Left renal cortex interstitium (tissue), 4 donors: ENCODE data around the gene SULT1B1. TPM values are rescaled to one million over a fixed set of nuclear protein-coding genes. Genes with fewer than 3 reads are reported as not detected.
"Not testable (repeated sequence)": the region's sequence is repeated elsewhere in the genome, so short reads cannot be mapped to it uniquely, and the experiment has no call there.

Experiments used
- DNase-seq, 4 donors: peaks; one replicate each; pipeline ENCODE4 v3.0.0-alpha.2; 2013; ENCODE audit warnings: low read depth in 4 of 4, low spot score in 2 of 4, missing footprints in 1 of 4
- polyA plus RNA-seq, 4 donors: library from polyadenylated mRNA; unstranded; fragments of 120-200 nt; gene quantifications; one replicate each; pipeline ENCODE4 v1.2.1, GENCODE V29; 2013; ENCODE audit not compliant: insufficient read length in 4 of 4

Gene SULT1B1
- polyA plus RNA-seq: under 1 TPM; 0.51 to 0.90 (median 0.68) TPM

DNA sequence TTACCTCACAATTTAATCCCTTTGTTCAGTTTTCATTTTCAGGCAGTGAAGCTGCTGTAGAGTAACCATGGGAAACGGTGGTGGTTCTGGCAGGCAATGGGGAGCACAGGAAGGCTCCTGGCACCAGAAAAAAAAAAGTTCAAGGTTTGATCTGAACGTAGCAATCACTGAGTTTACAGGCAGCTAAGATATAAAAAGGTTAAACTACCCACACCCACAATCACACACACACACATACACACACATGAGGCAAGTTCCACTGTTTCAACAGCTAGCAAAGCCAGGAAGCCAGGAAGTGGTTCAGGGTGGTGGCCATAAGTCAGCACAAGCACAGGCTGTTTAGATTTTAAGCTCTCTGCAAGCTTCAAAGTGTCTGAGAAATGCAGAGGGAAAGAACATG, at the start of gene SULT1B1:
Gene SULT1B1, minus strand, starts transcription at position 166 of the 400 bp plus-strand sequence. CDS start 5,403 bp downstream, outside the sequence.
- DNase-seq: no peak

DNA sequence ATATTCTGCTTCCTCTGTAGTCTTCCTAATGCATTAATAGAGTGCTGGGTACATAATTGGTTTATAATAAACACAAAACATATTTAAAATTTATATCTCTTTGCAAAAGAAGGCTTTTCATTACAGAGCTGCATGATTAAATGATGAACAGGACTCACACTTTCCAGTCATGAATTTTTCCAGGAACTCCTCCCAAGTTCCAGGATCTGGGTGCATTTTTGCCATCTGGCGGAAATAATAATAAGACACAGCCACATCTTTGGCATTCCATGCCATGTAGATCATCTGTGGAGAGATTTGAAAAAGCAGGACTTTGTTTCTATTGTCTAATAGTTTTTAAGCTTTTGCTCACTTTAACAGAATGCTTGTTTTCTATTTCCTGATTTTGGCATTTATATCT, 40.2 kb upstream of the SULT1B1 start:
- DNase-seq: no peak

DNA sequence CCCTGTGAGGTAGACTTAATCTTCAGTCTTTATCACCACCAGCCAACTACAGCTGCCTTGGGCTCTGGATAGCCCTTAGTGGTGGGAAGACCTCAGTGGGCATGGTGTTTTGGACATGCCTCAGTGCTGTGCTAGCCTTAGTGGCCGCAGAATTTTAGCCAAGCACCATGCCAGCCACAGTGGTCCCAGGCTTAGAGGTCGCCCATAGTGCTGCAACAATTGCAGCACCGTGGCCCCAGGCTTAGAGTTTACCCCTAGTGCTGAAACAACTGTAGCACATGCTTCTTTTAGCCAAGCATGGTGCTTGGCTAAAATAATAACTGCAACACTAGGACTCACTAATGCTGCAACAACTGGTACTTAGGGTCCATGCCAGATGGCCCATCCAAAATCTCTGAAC, 38.9 kb upstream of the SULT1B1 start:
- no peak for DNase-seq

DNA sequence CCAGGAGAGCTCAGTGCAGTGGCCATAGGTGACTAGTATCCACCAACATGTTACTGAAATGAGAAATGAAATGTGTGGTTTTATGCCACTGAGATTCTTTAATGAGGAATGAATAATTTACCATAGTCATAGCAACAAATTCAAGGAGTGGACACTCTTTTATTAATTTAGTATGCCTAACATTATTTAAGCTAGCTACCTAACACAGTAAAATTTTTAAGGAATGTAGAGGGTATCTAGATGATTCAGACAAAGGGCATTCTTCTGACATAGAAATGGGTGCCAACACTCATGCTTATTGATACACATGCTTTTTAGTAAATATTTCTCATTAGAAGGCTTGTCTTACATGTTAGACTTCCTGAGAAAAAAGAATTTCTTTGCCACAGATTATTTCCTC, 33.3 kb upstream of the SULT1B1 start:
- no peak for DNase-seq

DNA sequence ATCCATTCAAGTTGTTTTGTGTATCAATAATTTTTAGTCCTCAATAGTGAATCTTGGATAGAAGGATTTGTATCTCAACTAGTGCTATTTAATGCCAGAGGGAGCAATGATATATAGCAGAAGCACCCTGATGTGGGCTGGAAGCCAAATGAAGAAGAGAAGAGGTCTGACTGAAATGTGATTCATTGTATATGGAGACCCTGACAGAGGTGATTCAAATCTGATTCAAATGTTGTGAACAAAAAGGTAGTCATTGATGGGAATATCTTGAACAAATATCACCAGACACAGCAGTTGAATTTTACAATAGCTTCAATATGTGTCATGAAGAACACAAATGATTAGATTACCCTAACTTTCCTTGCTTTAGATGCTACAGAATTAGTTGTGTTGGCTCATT, 27.5 kb upstream of the SULT1B1 start:
- DNase-seq: no peak

DNA sequence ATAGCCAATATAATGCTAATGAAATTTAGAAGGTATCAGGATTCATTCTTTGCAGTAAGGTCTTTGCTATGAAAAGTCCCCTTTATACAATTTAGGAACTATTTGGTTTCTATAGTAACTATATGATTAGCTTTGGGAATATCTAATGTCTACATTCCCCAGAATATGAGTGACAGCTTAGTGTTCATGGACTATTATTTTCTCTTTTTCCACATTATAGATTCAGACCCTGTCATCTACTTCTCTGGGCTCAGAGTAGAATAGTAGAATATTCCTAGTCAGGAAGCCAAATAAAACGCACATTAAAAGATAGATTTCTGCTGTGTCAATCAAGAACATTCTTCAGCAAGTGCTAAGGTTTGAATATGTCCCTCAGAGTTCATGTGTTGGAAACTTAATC, 26.1 kb upstream of the SULT1B1 start:
- no peak for DNase-seq

DNA sequence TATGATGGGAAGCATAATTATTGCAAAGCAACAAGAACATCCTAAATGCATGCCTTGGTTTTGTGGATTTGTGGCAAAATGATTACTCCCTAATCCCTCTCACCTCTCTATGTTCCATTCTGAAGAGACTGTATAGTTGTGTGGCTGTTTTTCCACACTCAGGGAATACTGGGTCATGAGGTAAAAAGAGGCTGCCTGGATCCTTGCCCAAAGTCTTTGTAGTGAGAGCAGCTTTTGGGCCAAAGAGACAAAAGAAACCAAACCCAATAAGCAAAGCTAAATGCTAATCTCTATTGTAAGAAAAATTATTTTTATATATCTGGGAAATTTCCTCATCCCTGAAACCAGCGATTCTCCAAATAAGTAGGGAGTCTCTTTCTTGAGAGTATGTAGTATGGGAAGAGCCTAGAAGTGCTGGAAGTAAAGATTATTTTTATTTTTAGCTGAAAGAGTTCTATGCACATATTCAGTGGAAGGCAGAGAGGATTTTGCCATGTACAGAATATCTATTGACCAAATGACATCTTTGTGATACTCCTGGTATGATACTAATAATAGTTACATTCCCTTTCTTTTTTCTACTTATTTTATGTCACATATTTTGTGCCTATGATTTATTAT, 24.9 kb upstream of the SULT1B1 start:
- DNase-seq: no peak

DNA sequence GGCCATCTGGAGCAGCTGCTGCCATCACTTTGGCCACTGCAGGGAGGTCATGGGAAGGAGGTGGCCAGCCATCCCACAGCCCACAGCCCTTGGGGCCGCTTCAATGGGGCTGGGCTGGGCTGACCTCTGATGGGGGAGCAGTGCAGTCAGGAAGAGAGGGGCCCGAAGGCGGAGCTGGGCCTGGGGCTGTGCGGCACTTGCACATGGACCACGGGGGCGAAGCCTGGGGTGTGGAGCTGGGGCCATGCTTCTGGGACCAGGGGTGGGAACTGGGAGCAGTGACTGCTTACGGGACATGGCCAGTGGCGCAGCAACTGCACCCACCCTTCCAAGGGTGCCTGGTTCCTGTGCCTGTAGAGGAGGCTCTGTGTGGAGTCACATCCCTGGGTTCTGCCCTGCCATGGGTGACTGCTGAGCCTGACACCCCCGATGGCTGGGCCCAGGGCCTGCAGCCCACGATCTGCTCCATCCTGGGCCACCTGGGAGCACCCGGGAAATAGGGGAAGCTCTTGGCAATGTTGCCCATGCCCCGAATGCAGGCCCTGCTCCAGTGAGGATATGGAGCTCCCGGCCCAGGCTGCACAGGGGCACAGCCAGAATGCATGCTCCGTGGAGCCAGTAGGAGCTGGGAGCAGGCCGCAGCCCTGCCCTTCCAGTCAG, 22.4 kb upstream of the SULT1B1 start:
- no peak for DNase-seq

DNA sequence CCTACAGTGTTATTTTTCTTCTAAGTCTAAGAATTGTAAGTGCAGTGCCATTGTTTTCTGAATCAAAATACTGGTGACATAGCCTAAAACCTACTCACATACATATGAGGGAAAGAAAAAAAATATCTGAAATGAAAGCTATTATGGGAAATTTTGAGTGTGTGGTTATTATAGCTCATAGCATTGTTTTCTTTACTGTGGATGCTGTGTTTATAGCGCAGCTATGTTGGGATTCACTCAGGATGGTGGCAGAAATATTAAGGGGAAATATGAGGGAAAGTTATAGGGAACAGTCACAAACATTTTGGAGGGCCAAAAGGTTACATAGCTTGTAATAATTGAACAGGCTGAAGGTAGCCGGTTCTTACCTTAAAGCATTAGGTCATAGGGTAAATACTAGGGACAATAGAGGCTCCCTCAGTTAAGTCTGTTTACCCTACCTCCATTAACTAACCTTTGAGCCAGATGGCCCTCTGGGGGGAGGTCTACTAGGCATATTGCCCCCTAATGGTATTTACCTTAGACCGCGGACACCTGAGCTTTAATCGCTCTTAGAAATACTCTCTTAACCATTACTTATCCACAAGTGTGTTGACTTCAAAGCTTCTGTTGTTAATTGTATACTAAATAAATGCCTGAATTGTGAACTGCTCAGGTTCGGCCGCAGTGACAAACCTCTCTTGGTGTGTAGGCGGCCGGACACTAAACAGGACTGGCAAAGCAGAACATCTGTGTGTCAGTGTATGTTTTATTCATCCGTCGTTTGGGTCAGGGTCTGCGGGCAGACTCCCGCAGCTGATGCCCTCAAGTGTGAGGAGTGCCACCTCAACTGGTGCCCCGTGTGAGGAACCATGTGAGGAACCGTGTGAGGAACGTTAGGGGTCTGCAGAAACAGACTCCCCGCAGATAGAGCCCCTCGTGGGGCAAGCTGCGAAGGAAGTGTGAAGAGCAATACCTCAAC, 21.3 kb upstream of the SULT1B1 start:
- DNase-seq: no peak

DNA sequence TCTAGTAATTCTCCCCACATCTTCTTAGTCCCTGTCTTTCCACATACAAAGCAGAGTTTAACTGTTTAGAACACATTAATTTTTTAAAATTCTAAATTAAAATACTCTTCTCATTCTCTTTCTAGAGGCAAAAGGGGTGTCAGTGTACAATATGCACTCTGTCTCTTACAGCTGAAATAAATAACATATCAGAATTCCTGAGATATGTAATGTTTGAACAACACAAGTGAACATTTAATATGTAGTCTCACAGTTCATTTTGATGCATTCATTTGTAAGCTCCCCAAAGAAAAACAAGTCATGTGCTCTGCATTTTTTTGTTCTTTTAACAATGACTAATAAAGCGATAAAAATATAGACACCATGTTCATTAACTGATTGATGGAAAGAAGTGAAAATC, 19.7 kb upstream of the SULT1B1 start:
- DNase-seq: no peak

DNA sequence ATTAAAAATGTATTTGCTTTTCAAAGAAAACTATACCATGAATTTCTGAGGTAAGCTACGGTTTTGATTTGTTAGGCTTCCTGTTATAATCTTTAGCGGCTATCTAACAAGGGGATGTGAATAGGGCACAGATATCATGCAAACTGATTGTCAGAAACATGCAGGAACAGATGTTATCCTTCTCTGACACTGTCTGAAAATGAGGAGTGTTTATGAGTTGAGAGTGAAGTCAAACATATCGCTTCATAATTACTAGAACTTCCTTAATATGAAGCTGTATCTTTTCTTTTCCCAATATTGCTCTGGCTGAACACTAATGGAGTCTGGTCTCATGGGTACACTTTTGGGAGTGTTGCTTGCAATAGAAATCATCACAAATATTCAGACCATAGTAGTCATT, 16.3 kb upstream of the SULT1B1 start:
- no peak for DNase-seq

DNA sequence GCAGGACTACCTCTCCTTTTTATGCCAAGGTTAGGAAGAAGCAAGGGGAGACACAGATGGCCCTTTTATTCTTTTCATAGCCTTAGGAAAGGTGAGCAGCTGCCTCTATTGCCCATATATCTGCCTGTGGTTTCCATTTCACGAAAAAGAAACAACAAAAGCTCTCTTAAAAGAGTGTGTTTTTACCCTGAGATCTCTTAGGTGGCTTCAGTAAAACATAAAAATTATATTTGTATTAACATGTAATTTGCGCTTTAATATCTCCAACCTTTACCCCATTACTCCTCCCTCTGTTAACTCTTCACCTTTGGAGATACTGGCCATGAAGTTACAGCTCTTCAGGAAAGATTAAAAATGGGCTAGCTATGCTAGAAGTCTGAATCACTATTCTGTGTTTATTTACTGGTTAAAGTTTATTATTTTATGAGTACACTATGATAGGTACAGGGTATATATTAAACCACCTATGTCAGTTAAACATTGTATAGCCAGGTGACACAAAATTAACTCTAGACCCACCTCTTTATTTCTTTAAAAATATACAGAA, 15.0 kb upstream of the SULT1B1 start:
- DNase-seq: no peak

DNA sequence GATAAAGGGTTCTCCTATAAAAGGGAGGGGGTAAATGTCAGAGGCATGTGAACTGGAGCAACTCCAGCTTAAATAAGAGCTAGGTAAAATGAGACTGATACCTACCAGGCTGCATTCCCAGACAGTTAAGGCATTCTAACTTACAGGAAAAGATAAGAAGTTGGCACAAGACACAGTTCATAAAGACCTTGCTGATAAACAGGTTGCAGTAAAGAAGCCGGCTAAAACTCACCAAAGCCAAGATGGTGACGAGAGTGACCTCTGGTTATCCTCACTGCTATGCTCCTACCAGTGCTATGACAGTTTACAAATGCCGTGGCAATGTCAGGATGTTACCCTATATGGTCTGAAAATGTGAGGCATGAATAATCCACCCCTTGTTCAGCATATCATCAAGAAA, 13.1 kb upstream of the SULT1B1 start:
- no peak for DNase-seq

DNA sequence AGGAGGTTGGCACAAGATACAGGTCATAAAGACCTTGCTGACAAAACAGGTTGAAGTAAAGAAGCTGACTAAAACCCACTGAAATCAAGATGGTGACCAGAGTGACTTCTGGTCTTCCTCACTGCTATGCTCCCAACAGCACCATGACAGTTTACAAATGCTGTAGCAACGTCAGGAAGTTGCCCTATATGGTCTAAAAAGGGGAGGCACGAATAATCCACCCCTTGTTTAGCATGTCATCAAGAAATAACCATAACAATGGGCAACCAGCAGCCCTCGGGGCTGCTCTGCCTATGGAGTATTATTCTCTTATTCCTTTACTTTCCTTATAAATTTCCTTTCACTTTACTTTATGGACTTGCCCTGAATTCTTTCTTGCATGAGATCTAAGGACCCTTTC, 8.1 kb upstream of the SULT1B1 start:
- DNase-seq: not testable (repeated sequence)

DNA sequence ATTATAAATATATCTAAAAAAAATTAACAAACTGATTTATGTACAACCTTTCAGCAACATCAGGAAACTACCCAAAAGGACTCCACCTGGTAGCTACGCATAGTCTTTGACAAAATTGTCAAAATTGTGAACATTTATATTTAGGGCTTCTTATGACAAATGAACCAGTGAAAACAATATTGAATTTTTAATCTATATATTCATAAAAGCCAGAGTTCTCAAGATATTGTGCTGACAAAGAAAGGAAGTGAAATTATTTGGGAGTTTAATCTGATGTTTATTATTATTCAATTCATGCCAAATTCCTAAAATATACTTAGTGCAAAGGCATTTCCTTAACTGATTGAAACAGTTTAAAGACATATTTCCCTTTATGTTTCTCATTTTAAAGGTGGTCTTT, 5.3 kb upstream of the SULT1B1 start:
- no peak for DNase-seq

DNA sequence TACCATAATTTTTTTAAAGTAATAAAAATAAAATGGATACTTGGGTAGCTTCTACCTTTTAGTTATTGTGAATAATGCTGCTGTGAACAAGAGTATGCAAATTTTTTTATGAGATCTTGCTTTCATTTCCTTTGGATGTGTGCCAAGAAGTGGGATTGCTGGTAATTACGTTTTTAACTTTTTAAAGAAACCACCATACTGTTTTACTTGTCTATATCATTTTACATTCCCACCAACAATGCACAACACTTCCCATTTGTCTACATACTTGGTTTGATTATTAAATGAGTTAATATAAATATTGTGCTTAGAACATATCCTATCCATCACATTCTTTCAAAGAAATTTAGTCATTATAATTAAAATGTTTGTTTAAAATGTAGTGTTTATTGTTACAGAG, 3.9 kb upstream of the SULT1B1 start:
- DNase-seq: no peak

DNA sequence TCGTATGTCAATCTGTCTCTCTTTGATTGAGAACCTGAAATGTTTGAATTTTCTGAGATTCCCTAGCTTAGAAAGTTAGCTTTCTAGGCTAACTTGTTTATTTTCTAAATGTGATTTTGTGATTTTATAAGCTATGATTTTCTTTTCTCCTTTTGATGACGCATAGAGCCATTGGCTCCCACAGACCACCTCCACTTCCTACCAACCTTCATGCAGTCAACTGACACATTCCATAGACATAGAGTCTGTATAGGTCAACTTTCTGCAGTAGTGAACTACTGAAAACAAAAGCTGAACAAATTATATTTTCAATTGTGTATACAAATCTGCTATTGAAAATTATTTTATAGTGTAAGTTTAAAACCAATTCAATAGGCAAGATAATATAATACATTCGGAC, 2.8 kb upstream of the SULT1B1 start:
- DNase-seq: no peak

DNA sequence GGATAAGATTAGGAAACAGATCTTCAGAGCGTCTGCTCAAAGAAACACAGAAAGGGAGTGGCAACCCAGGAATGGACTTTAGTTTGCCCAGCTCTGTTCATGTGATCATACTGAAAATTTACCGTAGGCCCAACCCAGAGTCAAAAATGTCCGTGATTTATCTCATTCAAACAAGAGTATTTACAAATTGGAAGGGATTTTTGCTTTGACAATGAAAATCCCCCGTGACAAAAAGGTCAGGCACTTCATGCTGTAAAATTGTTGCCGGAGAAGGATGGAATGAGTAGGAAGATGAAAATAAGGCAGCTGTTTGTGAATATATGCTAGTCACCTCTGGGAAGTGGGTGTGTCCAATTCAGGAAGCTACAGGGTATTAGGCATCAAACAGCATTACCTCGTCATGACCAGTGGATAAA, 1.2 kb downstream of the SULT1B1 start:
- no peak for DNase-seq

DNA sequence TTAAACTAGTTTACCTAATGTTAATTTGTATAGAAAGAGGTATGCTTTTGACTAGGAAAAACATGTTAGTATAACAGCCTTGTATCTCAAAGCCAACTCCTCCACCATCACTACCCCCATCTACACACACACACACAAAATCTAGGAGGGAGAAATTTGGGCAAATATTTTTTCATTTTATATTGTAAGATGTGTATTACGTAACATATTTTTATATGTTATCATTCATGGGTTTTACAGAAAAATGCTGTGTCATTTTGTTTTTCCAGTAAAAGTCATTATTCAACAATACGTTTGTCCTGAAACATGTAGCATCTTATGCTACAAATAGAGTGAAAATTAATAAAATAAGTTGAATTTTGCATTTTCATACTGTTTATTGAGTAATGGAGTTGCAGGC, 3.0 kb downstream of the SULT1B1 start:
- no peak for DNase-seq

DNA sequence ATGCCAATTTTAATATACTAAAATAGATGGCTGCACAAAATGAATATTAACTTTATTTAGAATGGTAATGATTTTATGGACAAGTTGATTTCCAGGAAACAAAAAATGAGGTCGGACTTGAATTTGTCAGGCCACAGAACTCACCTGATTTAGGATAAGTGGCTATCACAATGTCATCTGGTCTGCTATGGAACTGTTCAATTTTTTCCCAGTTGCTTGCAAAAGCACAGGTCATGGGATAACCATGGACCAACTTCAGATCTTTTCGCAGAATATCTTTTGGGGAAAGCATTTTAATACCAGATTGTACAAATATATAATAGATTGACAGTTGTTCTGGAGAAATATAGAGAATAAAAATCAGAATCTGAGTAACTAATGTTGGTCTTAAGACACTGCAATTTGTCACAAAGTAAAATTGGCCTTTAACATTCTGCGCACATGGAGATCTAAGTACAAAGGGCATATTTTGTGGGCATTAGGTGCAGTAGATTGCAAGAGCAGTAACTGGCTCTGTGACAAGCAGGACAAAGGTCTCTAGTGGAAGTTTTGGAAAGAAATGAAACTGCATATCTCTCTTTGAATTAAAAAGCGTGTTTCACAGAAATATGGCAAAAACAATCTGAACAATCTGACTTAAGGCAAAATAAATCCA, 5.4 kb downstream of the SULT1B1 start:
- no peak for DNase-seq

DNA sequence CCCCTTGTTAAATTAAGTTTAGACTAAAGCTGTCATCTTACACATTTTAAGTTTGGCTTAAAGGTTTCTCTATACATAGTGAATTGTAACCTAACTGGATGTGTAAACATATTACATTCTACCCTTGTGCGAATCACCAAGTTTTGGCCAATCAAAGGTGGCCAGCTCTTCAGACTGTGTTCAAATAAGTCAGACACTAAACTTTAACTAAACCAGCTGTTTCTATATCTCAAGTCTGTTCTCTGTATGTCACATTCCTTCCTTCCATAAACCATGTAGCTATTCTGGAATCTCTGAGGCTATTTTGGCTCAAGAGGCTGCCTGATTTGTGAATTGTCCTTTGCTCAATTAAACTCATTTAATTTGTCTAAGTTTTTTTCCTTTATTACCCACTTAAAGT, 6.7 kb downstream of the SULT1B1 start:
- no peak for DNase-seq
